Left renal pelvis (tissue), 4 donors: ENCODE results near the gene MICALL2. TPM values are rescaled to one million over a fixed set of nuclear protein-coding genes. Genes with fewer than 3 reads are reported as not detected.

Experiments used
- DNase-seq, 4 donors: peaks; one replicate each; pipeline ENCODE4 v3.0.0-alpha.2; 2013; ENCODE audit warnings: low read depth in 4 of 4, low spot score in 3 of 4
- polyA plus RNA-seq, 4 donors: library from polyadenylated mRNA; unstranded; fragments of 120-200 nt; gene quantifications; one replicate each; pipeline ENCODE4 v1.2.1, GENCODE V29; 2013; ENCODE audit not compliant: insufficient read length in 4 of 4

MICALL2 gene
- polyA plus RNA-seq, 4 donors, result 5.4 to 16.3 (median 7.0) TPM

- DNase-seq, result no peak
These were observed 38.1 kb downstream of the MICALL2 start for GRCh38 chr7:1421020-1421790.

- DNase-seq, result no peak
These were observed 39.6 kb downstream of the MICALL2 start for GRCh38 chr7:1419688-1420087.

- DNase-seq, result no peak
These were observed 40.0 kb downstream of the MICALL2 start for GRCh38 chr7:1419310-1419634.

GRCh38 chr7:1418505-1419309, 40.6 kb downstream of the MICALL2 start:
- DNase-seq, result no peak

- DNase-seq, result no peak
These were observed 43.8 kb downstream of the MICALL2 start for GRCh38 chr7:1415389-1415990.

GRCh38 chr7:1413936-1414639, 45.2 kb downstream of the MICALL2 start:
- DNase-seq, result no peak

GRCh38 chr7:1412322-1413261, 46.7 kb downstream of the MICALL2 start:
- peak; percentile 51 to 72 (median 67) for DNase-seq

GRCh38 chr7:1411414-1411813, 47.9 kb downstream of the MICALL2 start:
- no peak for DNase-seq

GRCh38 chr7:1410992-1411391, 48.3 kb downstream of the MICALL2 start:
- DNase-seq, result no peak

- DNase-seq, result no peak
These were observed 49.7 kb downstream of the MICALL2 start for GRCh38 chr7:1409555-1409954.

GRCh38 chr7:1408466-1408865, 50.8 kb downstream of the MICALL2 start:
- no peak for DNase-seq

- DNase-seq, result no peak
These were observed 51.4 kb downstream of the MICALL2 start for GRCh38 chr7:1407892-1408291.

- DNase-seq, result no peak
These were observed 54.2 kb downstream of the MICALL2 start for GRCh38 chr7:1404898-1405548.

- DNase-seq, result no peak
These were observed 54.8 kb downstream of the MICALL2 start for GRCh38 chr7:1404460-1404809.

- DNase-seq, result peak in 2 of 4 donors; percentile 48 to 65
These were observed 55.4 kb downstream of the MICALL2 start for GRCh38 chr7:1403638-1404459.

- no peak for DNase-seq
These were observed 56.3 kb downstream of the MICALL2 start for GRCh38 chr7:1402791-1403637.

GRCh38 chr7:1402110-1402790, 57.0 kb downstream of the MICALL2 start:
- no peak for DNase-seq
